IPS-18a (cell line): ENCODE results near the gene HOXB9.

Experiments used
- H3K27ac ChIP-seq: one replicate; pipeline ENCODE4 v1.5.1; 2013; ENCODE audit warnings: low read length
- H3K27me3 ChIP-seq: one replicate; pipeline ENCODE4 v1.6.1; 2013; ENCODE audit warnings: mild to moderate bottlenecking, low read length; ENCODE audit not compliant: control insufficient read depth, insufficient read depth
- H3K36me3 ChIP-seq: one replicate; pipeline ENCODE4 v1.6.1; 2013; ENCODE audit warnings: low read depth, low read length; ENCODE audit not compliant: control insufficient read depth
- H3K4me1 ChIP-seq: one replicate; pipeline ENCODE4 v1.6.1; 2013; ENCODE audit warnings: low read depth, low read length; ENCODE audit not compliant: control insufficient read depth
- H3K4me3 ChIP-seq: one replicate; pipeline ENCODE4 v1.5.1; 2013; ENCODE audit warnings: low read length
- H3K9ac ChIP-seq: one replicate; pipeline ENCODE4 v1.6.1; 2013; ENCODE audit warnings: mild to moderate bottlenecking, low read length, moderate library complexity
- H3K9me3 ChIP-seq: one replicate; pipeline ENCODE4 v1.6.1; 2013; ENCODE audit warnings: low read depth, low read length; ENCODE audit not compliant: control insufficient read depth

Gene HOXB9

GRCh38 chr17:48626245-48627117 lies at the start of gene HOXB9:
Gene HOXB9, minus strand, starts transcription at chr17:48626358. Its CDS starts 89 bp downstream, at chr17:48626269.
- no peak within 1 kb of the TSS for H3K9ac ChIP-seq

GRCh38 chr17:48672340-48672739 lies 46.2 kb upstream of the HOXB9 start:
- H3K27me3 ChIP-seq: peaks cover 60% of the 10 kb centered on the region
- H3K4me1 ChIP-seq: no peaks in the 10 kb centered on the region
- H3K4me3 ChIP-seq: no peak overlapping the region
- no peak overlapping the region for H3K27ac ChIP-seq
- no peaks in the 10 kb centered on the region for H3K9me3 ChIP-seq
- no peak overlapping the region for H3K9ac ChIP-seq
- H3K36me3 ChIP-seq: no peaks in the 10 kb centered on the region

More at GRCh38 chr17:48626245-48627117, at the start of gene HOXB9:
- Histone ChIP-seq H3K4me3 (peak within 1 kb of the TSS; percentile 16), H3K36me3 (no peaks in the 10 kb centered on the region), H3K9me3 (no peaks in the 10 kb centered on the region), H3K27me3 (peaks cover 100% of the 10 kb centered on the region), H3K4me1 (no peaks in the 10 kb centered on the region), H3K27ac (no peak within 1 kb of the TSS)

- Histone ChIP-seq H3K36me3 (no peaks in the 10 kb centered on the region), H3K27ac (no peak overlapping the region), H3K27me3 (peaks cover 54% of the 10 kb centered on the region), H3K9me3 (no peaks in the 10 kb centered on the region), H3K9ac (no peak overlapping the region), H3K4me1 (no peaks in the 10 kb centered on the region), H3K4me3 (peak overlapping the region; percentile 45)
These were observed 45.6 kb upstream of the HOXB9 start for GRCh38 chr17:48671697-48672171.

- no peaks in the 10 kb centered on the region for H3K9me3 ChIP-seq
- no peak overlapping the region for H3K4me3 ChIP-seq
- H3K27ac ChIP-seq: no peak overlapping the region
- no peak overlapping the region for H3K9ac ChIP-seq
- no peaks in the 10 kb centered on the region for H3K36me3 ChIP-seq
- no peaks in the 10 kb centered on the region for H3K4me1 ChIP-seq
- H3K27me3 ChIP-seq: peaks cover 18% of the 10 kb centered on the region
These were observed 37.2 kb upstream of the HOXB9 start for GRCh38 chr17:48663134-48663924.

GRCh38 chr17:48655913-48656312 lies 29.8 kb upstream of the HOXB9 start:
- no peak overlapping the region for H3K27ac ChIP-seq
- H3K4me1 ChIP-seq: no peaks in the 10 kb centered on the region
- peaks cover 42% of the 10 kb centered on the region for H3K27me3 ChIP-seq
- H3K36me3 ChIP-seq: no peaks in the 10 kb centered on the region
- H3K9ac ChIP-seq: no peak overlapping the region
- H3K9me3 ChIP-seq: no peaks in the 10 kb centered on the region
- no peak overlapping the region for H3K4me3 ChIP-seq

GRCh38 chr17:48649741-48650140 lies 23.6 kb upstream of the HOXB9 start:
- Histone ChIP-seq H3K36me3 (no peaks in the 10 kb centered on the region), H3K9ac (no peak overlapping the region), H3K9me3 (no peaks in the 10 kb centered on the region), H3K4me1 (no peaks in the 10 kb centered on the region), H3K27ac (no peak overlapping the region), H3K27me3 (peaks cover 78% of the 10 kb centered on the region), H3K4me3 (no peak overlapping the region)

GRCh38 chr17:48647963-48648245 lies 21.7 kb upstream of the HOXB9 start:
- Histone ChIP-seq H3K9me3 (no peaks in the 10 kb centered on the region), H3K4me3 (peak overlapping the region; percentile 6), H3K9ac (no peak overlapping the region), H3K27ac (no peak overlapping the region), H3K36me3 (no peaks in the 10 kb centered on the region), H3K27me3 (peaks cover 90% of the 10 kb centered on the region), H3K4me1 (no peaks in the 10 kb centered on the region)

- Histone ChIP-seq H3K27ac (no peak overlapping the region), H3K36me3 (no peaks in the 10 kb centered on the region), H3K27me3 (peaks cover 91% of the 10 kb centered on the region), H3K4me3 (peak overlapping the region; percentile 38), H3K4me1 (no peaks in the 10 kb centered on the region), H3K9ac (no peak overlapping the region), H3K9me3 (no peaks in the 10 kb centered on the region)
These were observed 21.2 kb upstream of the HOXB9 start for GRCh38 chr17:48647103-48647962.

- Histone ChIP-seq H3K9me3 (no peaks in the 10 kb centered on the region), H3K4me1 (no peaks in the 10 kb centered on the region), H3K9ac (no peak overlapping the region), H3K27me3 (peaks cover 92% of the 10 kb centered on the region), H3K36me3 (no peaks in the 10 kb centered on the region), H3K4me3 (peak overlapping the region; percentile 38), H3K27ac (no peak overlapping the region)
These were observed 20.3 kb upstream of the HOXB9 start for GRCh38 chr17:48646183-48647102.

GRCh38 chr17:48645639-48646182 lies 19.6 kb upstream of the HOXB9 start:
- no peaks in the 10 kb centered on the region for H3K36me3 ChIP-seq
- H3K9me3 ChIP-seq: no peaks in the 10 kb centered on the region
- H3K9ac ChIP-seq: no peak overlapping the region
- no peaks in the 10 kb centered on the region for H3K4me1 ChIP-seq
- no peak overlapping the region for H3K27ac ChIP-seq
- H3K4me3 ChIP-seq: peak overlapping the region; percentile 38
- H3K27me3 ChIP-seq: peaks cover 99% of the 10 kb centered on the region
